Activated CD4-positive, alpha-beta T cell treated with anti-CD3 and anti-CD28 coated beads, Interleukin-10, Interleukin-2, amounts not matched to agents 100 ng/mL and 50 ng/mL, durations not matched to agents 16 hours and 8 hours (primary cell): ENCODE measurements around the gene EVC.
"Not testable (repeated sequence)": the region's sequence is repeated elsewhere in the genome, so short reads cannot be mapped to it uniquely, and the experiment has no call there.

Experiments used
- DNase-seq: peaks from one replicate; pipeline ENCODE4 v3.0.0-alpha.2; 2020

Gene EVC

GRCh38 chr4:5709207-5709575 is 1.8 kb upstream of the EVC start:
- DNase-seq: no peak

DNA sequence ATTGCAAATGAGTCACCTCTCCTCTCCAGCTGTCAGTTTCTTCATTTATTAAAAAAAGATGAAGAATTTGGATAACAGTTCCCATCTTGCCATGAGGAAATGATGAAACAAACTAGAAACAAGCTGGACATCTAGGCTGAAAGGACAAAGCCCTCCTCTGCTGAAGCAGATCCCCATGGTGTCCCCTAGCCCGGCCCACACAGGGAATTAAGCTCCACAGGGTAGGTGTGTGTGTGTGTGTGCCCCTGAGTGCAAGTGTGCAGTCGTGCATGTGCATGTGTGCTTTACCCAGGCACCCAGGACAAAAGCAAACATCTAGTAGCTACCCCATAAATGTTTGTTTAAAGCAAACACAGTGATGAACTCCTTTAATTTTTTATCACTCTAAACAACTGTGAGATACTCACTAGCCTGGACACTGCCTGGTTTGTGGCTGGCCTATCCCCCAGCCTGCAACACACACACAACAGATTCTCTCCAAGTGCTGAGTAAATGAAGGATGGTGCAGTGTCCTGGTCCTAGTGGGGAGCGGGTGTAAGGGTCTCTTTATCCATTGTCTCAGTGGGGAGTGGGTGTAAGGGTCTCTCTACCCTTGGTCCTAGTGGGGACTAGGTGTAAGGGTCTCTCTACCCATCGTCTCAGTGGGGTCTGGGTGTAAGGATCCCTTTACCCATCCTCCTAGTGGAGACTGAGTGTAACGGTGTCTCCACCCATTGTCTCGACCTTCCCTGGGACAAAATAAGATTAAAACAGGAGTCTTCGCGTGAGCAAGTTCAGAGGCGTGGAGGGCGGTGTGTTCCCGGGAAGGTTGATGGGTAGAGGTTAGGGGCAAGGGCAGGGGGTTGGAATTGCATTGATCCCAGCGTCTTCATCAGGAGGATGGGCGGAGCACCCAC is 688 bp upstream of the EVC start:
- DNase-seq: no peak

- no peak for DNase-seq
These were observed 631 bp downstream of the EVC start for GRCh38 chr4:5711479-5712184.

DNA sequence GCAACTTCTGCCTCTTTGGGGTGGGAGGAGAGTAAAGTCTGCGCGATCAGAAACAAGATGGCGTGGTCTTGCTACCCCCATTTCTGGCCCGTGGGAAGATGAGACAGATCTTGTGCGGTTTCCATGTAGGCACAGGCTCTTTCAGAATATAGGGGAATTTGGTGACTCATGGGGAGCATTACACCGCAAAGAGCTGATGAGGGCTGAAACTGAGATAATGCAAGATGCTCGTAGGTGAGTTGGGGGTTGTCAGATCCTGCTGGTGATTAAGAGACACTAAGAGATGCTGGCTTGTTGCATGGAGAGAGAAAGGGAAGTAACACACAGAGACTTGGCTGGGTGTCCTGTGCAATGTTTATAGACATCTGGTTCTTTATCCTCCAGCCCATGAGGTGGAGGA is 1.5 kb downstream of the EVC start:
- peak; percentile 60 for DNase-seq

GRCh38 chr4:5712931-5713330 is 1.9 kb downstream of the EVC start:
- no peak for DNase-seq

DNA sequence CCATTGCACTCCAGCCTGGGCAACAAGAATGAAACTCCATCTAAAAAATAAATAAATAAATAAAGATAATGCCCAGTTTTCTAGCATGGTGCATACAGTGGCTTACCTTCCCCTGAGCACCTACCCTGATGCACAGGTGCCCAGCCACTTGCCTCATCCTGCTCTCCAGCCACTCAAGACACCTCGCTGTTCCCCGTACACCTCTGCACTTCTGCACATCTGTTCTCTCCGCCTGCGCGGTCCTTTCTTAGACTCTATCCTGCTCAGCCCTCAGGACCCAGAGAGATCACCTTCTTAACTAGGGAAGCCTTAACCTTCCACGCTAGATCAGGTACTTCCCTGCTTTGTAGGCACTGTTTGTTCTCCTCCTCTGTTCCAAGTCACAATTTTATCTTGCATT is 2.9 kb downstream of the EVC start:
- DNase-seq: no peak

DNA sequence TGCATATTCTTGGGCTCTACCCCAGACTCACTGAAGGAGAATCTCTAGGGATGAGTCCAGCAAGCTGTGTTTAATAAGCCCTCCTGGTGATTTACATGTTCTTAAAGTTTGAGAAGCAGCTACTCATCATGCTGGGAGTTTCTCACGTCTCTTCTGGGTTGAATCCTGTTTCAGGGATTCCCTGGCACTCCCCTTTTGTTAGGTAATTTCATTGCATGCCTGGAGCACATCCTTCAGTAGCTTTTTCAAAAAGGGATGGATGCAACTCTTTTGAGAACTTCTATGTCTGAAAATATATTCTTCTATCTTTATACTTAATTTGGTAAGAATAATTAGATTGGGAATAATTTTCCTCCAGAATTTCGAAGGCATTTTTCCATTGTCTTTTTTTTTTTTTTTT is 4.4 kb downstream of the EVC start:
- no peak for DNase-seq

GRCh38 chr4:5716391-5716790 is 5.4 kb downstream of the EVC start:
- no peak for DNase-seq

- no peak for DNase-seq
These were observed 6.6 kb downstream of the EVC start for GRCh38 chr4:5717449-5718158.

DNA sequence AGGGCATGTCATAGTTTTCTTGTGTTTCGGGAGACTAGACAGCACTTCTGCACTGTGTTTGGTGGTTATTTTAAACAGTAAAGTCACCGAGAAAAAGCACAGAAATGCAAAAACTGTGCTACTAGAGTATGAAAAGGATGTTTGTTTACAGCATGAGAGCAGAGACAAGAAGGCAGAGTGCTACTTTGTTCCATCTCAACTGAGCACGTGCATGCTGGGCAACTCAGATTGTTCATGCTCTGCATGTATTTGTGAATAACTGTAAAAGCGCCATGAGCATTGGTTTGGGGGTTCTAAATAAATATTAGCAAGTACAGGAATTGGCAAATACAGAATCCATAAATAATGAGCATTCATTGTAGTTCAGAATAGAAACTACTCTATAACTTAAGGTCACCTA is 7.4 kb downstream of the EVC start:
- DNase-seq: no peak

DNA sequence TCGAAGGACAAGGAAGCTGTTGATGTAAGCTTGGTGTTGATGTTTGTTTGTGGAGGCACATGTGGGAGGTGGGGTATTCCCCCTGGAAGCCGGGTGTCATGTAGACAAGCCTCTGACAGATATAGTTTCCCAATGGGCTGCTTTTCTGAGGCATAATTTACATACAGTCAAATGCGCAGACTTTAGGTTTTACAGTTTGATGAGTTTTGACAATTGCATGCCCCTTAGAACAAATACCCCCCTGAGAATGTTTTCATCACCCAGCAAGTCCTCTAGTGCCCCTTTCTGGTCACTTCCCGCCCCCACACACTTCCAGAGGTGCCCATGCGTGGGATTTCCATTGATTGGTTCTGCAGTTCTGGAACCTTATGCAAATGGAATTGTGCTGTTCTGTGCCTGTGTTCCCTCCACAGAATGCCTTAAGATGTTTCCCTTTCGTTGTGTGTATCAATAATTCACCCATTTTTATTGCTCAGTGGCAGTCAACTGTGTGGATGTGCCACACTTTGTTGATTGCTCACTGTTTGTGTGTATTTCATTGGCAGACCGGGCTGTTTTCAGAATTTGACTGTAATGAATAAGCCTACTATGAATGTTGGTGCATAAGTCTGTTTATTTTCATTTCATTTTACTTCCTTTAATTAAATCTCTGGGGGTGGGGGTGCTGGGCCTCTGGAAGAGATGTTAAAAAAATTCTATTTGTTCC is 8.5 kb downstream of the EVC start:
- DNase-seq: no peak

GRCh38 chr4:5720157-5720850 is 9.3 kb downstream of the EVC start:
- no peak for DNase-seq

- DNase-seq: no peak
These were observed 10.0 kb downstream of the EVC start for GRCh38 chr4:5720980-5721379.

DNA sequence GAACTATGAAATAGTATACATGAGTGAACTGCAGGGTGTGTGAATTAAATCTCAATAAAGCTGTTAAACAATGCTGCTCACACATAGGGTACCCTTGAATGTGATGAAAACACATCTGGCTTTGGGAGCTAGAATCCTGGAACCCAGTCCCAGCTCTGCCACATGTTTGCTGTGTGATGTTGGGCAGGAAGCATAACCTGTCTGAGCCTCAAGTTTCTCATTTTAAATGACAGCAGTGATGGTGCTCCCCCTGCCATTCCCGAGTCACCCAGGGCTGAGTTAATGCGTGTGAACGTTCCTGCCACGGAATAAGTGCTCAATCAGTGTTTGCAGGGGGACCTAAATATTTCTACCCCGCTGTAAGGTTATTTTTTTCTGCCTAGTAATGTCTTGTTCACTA is 10.9 kb downstream of the EVC start:
- DNase-seq: no peak

DNA sequence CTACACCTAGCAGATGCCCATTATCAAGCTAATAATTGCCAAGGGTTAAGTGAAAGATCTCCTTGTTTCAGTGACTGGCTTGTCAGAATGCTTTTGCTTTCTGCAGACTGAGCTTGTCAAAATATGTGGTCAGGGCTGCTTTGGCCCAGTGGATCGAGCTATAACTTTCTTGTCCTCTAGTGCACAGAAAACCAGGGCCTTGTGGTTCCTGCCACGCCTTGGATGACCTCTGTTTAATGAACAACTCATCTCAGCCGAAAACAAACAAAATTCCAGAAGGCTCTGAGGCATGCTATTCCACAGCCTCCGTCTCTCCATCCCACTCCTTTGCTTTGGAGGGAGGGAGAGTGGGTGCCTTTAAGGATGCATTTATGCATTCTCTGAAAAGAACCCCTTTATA is 11.3 kb downstream of the EVC start:
- no peak for DNase-seq

GRCh38 chr4:5724377-5724776 is 13.4 kb downstream of the EVC start:
- no peak for DNase-seq

DNA sequence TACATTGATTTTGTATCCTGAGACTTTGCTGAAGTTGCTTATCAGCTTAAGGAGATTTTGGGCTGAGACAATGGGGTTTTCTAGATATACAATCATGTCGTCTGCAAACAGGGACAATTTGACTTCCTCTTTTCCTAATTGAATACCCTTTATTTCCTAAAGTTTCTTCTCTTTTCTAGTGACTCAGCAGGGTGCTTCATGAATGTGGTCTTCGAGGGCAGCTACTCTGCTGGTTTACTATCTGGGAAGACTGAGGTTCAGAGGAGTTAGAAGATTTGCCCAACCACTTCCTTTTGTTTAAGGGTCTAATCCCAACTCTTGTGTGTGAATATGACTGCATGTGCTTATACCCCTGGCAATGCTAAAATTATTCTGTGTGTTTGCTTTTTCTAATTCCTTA is 17.4 kb downstream of the EVC start:
- not testable (repeated sequence) for DNase-seq

DNA sequence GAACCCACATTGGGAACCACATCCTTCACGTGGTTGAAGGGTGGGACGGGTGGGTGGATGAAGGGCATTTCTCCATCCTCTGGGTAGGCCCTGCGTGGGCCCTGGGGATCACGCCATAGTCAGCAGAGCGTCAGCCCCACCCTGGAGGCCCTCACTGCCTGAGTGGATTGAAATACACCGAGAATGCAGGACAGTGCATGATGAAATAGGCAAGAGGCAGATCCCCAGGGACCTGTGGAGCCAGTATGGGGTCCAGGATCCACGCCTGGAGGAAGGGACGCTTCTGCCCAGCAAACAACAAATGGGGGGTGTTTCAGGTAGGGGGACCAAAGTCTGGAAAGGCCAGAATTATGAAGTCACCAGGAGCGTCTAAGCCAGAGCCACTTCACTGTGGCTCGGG is 19.4 kb downstream of the EVC start:
- DNase-seq: no peak

GRCh38 chr4:5730993-5731990 is 20.3 kb downstream of the EVC start:
- DNase-seq: no peak

- DNase-seq: no peak
These were observed 21.2 kb downstream of the EVC start for GRCh38 chr4:5732158-5732557.

- DNase-seq: no peak
These were observed 23.9 kb downstream of the EVC start for GRCh38 chr4:5734853-5735252.
